OCI-LY1 (cell line): ENCODE measurements around the gene C20orf96.

Experiments
- H2AFZ ChIP-seq: fragments of 200-600 bp; sonication (generic), shearing (Covaris generic); 2 replicates; pipeline ENCODE4 v1.6.0; 2014; ENCODE audit warnings: antibody characterized with exemption, mild to moderate bottlenecking, low read length
- H3F3A ChIP-seq: fragments of 200-600 bp; sonication (generic), shearing (Covaris generic); 2 replicates; pipeline ENCODE4 v1.6.0; 2014; ENCODE audit warnings: mild to moderate bottlenecking, antibody characterized with exemption, low read length, moderate library complexity; ENCODE audit not compliant: insufficient read depth
- H3K27ac ChIP-seq: fragments of 200-600 bp; sonication (generic); 2 replicates; pipeline ENCODE4 v1.5.1; 2014; ENCODE audit warnings: low read length, mixed run types, mild to moderate bottlenecking, low read depth; ENCODE audit not compliant: poor library complexity, severe bottlenecking
- H3K27me3 ChIP-seq: fragments of 200-600 bp; sonication (generic); 2 replicates; pipeline ENCODE4 v1.6.0; 2014; ENCODE audit warnings: antibody characterized with exemption, mild to moderate bottlenecking, low read length, moderate library complexity; ENCODE audit not compliant: insufficient read depth
- H3K36me3 ChIP-seq: fragments of 200-600 bp; sonication (generic); 2 replicates; pipeline ENCODE4 v1.6.1; 2014; ENCODE audit warnings: mild to moderate bottlenecking, antibody characterized with exemption, low read length, moderate library complexity, mixed read lengths; ENCODE audit not compliant: insufficient read depth
- H3K4me1 ChIP-seq: fragments of 200-600 bp; sonication (generic); 2 replicates; pipeline ENCODE4 v1.5.1; 2014; ENCODE audit warnings: mild to moderate bottlenecking, low read length, moderate library complexity; ENCODE audit not compliant: insufficient read depth, severe bottlenecking
- H3K4me2 ChIP-seq: fragments of 200-600 bp; sonication (generic), shearing (Covaris generic); 2 replicates; pipeline ENCODE4 v1.6.1; 2014; ENCODE audit warnings: low read length
- H3K4me3 ChIP-seq: fragments of 200-600 bp; sonication (generic); 2 replicates; pipeline ENCODE4 v1.5.1; 2014; ENCODE audit warnings: low read length, low read depth, mild to moderate bottlenecking, mixed read lengths; ENCODE audit not compliant: poor library complexity, severe bottlenecking
- H3K79me2 ChIP-seq: fragments of 200-600 bp; shearing (Covaris generic); 2 replicates; pipeline ENCODE4 v1.6.1; 2016; ENCODE audit warnings: mixed run types, low read length, mixed read lengths; ENCODE audit not compliant: insufficient read depth
- H3K9ac ChIP-seq: fragments of 200-600 bp; sonication (generic), shearing (Covaris generic); 2 replicates; pipeline ENCODE4 v1.6.1; 2014; ENCODE audit warnings: mild to moderate bottlenecking, low read length, mixed read lengths
- H3K9me2 ChIP-seq: fragments of 200-600 bp; sonication (generic), shearing (Covaris generic); 2 replicates; pipeline ENCODE4 v1.6.1; 2014; ENCODE audit warnings: low read depth, mild to moderate bottlenecking, low read length, mixed read lengths
- H3K9me3 ChIP-seq: fragments of 200-600 bp; shearing (Covaris generic); 2 replicates; pipeline ENCODE4 v1.6.1; 2014; ENCODE audit warnings: low read length, mixed read lengths
- H4K20me1 ChIP-seq: fragments of 200-600 bp; sonication (generic), shearing (Covaris generic); 2 replicates; pipeline ENCODE4 v1.6.0; 2016; ENCODE audit warnings: mild to moderate bottlenecking, low read length; ENCODE audit not compliant: insufficient read depth
- CTCF ChIP-seq: fragments of 200-600 bp; sonication (generic), shearing (Covaris generic); IDR thresholded peaks from 2 replicates; pipeline ENCODE4 v1.5.1; 2017; ENCODE audit warnings: mild to moderate bottlenecking, antibody characterized with exemption, low read length, moderate library complexity, mixed read lengths
- EZH2 ChIP-seq: fragments of 200-600 bp; sonication (generic), shearing (Covaris generic); IDR thresholded peaks from 2 replicates; pipeline ENCODE4 v1.8.0; 2017; ENCODE audit warnings: borderline replicate concordance, mixed run types, mild to moderate bottlenecking, antibody characterized with exemption, low read length, moderate library complexity, mixed read lengths

C20orf96 gene

GRCh38 chr20:316316-317068 is 25.9 kb upstream of the C20orf96 start:
- no peaks in the 10 kb centered on the region for H3K4me1 ChIP-seq
- H2AFZ ChIP-seq, result no peak overlapping the region
- no peak for TF ChIP-seq CTCF
- TF ChIP-seq EZH2, result no peak
- no peaks in the 10 kb centered on the region for H3K9me3 ChIP-seq
- H3K27ac ChIP-seq, result no peak overlapping the region
- no peaks in the 10 kb centered on the region for H4K20me1 ChIP-seq
- H3K9ac ChIP-seq, result no peak overlapping the region
- H3K36me3 ChIP-seq, result no peaks in the 10 kb centered on the region
- no peaks in the 10 kb centered on the region for H3F3A ChIP-seq
- H3K9me2 ChIP-seq, result no peaks in the 10 kb centered on the region
- H3K4me3 ChIP-seq, result no peak overlapping the region
- no peak overlapping the region for H3K4me2 ChIP-seq
- no peaks in the 10 kb centered on the region for H3K79me2 ChIP-seq
- no peaks in the 10 kb centered on the region for H3K27me3 ChIP-seq

GRCh38 chr20:313948-314347 is 23.4 kb upstream of the C20orf96 start:
- H3K4me1 ChIP-seq, result peaks cover 16% of the 10 kb centered on the region
- no peak overlapping the region for H3K9ac ChIP-seq
- no peak for TF ChIP-seq EZH2
- TF ChIP-seq CTCF, result no peak
- no peaks in the 10 kb centered on the region for H3F3A ChIP-seq
- no peak overlapping the region for H2AFZ ChIP-seq
- no peaks in the 10 kb centered on the region for H3K27me3 ChIP-seq
- H3K9me3 ChIP-seq, result no peaks in the 10 kb centered on the region
- H3K9me2 ChIP-seq, result no peaks in the 10 kb centered on the region
- H3K79me2 ChIP-seq, result no peaks in the 10 kb centered on the region
- no peaks in the 10 kb centered on the region for H3K36me3 ChIP-seq
- no peaks in the 10 kb centered on the region for H4K20me1 ChIP-seq
- H3K4me3 ChIP-seq, result no peak overlapping the region
- no peak overlapping the region for H3K27ac ChIP-seq
- H3K4me2 ChIP-seq, result no peak overlapping the region

GRCh38 chr20:313402-313801 is 22.9 kb upstream of the C20orf96 start:
- Histone ChIP-seq H3K27me3 (no peaks in the 10 kb centered on the region), H4K20me1 (no peaks in the 10 kb centered on the region), H3K4me1 (peaks cover 16% of the 10 kb centered on the region), H3K79me2 (no peaks in the 10 kb centered on the region), H3K9me2 (no peaks in the 10 kb centered on the region), H3F3A (no peaks in the 10 kb centered on the region), H3K36me3 (no peaks in the 10 kb centered on the region), H3K27ac (no peak overlapping the region), H3K4me2 (no peak overlapping the region), H3K4me3 (no peak overlapping the region), H3K9ac (no peak overlapping the region), H2AFZ (no peak overlapping the region), H3K9me3 (no peaks in the 10 kb centered on the region)
- TF ChIP-seq EZH2 (no peak), CTCF (no peak)
